Upper lobe of right lung (tissue), 1 donor: Measurements from ENCODE around the gene WNT7A. TPM values are rescaled to one million over a fixed set of nuclear protein-coding genes. Genes with fewer than 3 reads are reported as not detected.

Experiments
- ATAC-seq: fragments of 200-7000 bp; cut with Tn5 transposase; one replicate; pipeline ENCODE4 v1.9.1; 2020; ENCODE audit warnings: mild to moderate bottlenecking, moderate library complexity
- DNase-seq: peaks from one replicate; pipeline ENCODE4 v3.0.0-alpha.2; 2020
- H3K27ac ChIP-seq: fragments of 200-600 bp; one replicate; pipeline ENCODE4 v1.8.0; 2022
- H3K27me3 ChIP-seq: fragments of 200-600 bp; one replicate; pipeline ENCODE4 v1.8.0; 2022; ENCODE audit warnings: mild to moderate bottlenecking
- H3K36me3 ChIP-seq: fragments of 200-600 bp; one replicate; pipeline ENCODE4 v1.8.0; 2022
- H3K4me1 ChIP-seq: fragments of 200-600 bp; one replicate; pipeline ENCODE4 v1.8.0; 2022
- H3K4me3 ChIP-seq: fragments of 200-600 bp; one replicate; pipeline ENCODE4 v1.8.0; 2022; ENCODE audit warnings: mild to moderate bottlenecking
- H3K9me3 ChIP-seq: fragments of 200-600 bp; one replicate; pipeline ENCODE4 v1.8.0; 2022
- intact Hi-C: fragments of 100-400 bp; cut with DNase I; formaldehyde crosslinking; loops from one replicate; pipeline ENCODE4 v1.11.0; 2022
- total RNA-seq: library from RNA; stranded (reverse); fragmentation: NEBNext Ultra II Directional; extraction: Animal tissue kit (Norgen Biotek cat#: 25700); gene quantifications from one replicate; pipeline ENCODE4 v1.2.1, GENCODE V29; 2021
- TF ChIP-seq, protein P1 (sequence below): fragments of 200-600 bp; IDR thresholded peaks from one replicate; pipeline ENCODE4 v1.8.0; 2022; ENCODE audit warnings: antibody characterized with exemption
- donor health status: DM: no; HTN: yes; CAD: no; lungs with severe emphysema.

The WNT7A gene
- total RNA-seq, 1 donor from 2014 or later = 6.6 TPM

DNA sequence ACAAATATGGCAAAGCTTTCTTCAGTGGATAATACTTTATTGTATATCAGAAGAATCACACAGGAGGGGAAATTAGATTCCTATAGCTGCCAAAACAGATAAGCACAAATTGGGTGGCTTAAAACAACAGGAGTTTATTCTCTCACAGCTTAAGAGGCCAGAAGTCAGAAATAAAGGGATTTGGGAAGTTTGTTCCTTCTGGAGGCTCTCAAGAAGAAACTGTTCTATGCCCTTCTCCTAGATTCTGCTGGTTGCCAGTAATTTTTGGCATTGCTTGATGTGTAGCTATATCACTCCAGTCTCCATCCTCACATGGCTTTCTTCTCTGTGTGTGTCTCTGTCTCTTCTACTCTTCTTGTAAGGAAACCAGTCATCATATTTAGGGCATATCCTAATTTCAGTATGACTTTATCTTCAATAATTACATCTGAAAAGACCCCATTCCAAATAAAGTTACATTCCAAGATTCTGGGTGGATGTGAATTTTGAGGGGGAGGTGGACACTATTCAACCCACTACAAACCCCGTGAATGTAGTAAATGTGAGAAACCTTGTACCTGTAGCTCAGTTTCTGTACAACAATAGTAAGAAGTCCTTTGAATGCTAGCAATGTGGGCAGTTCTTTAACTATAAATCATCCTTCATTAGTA, 22.2 kb upstream of the WNT7A start:
- DNase-seq = no peak
- TF ChIP-seq, protein P1, sequence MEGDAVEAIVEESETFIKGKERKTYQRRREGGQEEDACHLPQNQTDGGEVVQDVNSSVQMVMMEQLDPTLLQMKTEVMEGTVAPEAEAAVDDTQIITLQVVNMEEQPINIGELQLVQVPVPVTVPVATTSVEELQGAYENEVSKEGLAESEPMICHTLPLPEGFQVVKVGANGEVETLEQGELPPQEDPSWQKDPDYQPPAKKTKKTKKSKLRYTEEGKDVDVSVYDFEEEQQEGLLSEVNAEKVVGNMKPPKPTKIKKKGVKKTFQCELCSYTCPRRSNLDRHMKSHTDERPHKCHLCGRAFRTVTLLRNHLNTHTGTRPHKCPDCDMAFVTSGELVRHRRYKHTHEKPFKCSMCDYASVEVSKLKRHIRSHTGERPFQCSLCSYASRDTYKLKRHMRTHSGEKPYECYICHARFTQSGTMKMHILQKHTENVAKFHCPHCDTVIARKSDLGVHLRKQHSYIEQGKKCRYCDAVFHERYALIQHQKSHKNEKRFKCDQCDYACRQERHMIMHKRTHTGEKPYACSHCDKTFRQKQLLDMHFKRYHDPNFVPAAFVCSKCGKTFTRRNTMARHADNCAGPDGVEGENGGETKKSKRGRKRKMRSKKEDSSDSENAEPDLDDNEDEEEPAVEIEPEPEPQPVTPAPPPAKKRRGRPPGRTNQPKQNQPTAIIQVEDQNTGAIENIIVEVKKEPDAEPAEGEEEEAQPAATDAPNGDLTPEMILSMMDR = no peak
- Histone ChIP-seq H3K27me3 (no peaks in the 10 kb centered on the region), H3K9me3 (peaks cover 45% of the 10 kb centered on the region), H3K4me3 (no peak overlapping the region), H3K27ac (no peak overlapping the region), H3K4me1 (peaks cover under 1% of the 10 kb centered on the region), H3K36me3 (no peaks in the 10 kb centered on the region)
- intact Hi-C loops = no loop called here
- no peak for ATAC-seq

DNA sequence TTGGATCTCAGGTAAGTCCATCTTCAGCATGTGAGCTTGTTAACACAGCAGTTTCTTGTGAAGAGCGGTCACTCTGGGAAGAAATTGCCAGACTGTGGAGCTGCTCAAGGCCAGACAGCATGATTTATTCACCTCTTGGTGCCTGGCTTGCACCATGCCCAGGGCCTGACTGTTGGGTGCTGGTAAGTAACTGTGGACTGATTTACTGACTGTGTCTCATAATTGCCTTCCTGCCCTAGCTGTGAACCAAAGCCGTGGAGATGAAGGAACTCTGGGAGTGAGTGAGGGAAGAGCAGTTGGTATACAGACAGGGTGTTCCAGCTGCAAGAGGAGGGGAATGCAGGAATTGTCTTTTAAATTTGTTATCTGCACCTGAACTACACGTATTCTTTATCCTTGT, 18.5 kb upstream of the WNT7A start:
- no peak for DNase-seq
- Histone ChIP-seq H3K4me3 (no peak overlapping the region), H3K9me3 (peaks cover 24% of the 10 kb centered on the region), H3K27me3 (no peaks in the 10 kb centered on the region), H3K4me1 (peaks cover 11% of the 10 kb centered on the region), H3K36me3 (no peaks in the 10 kb centered on the region), H3K27ac (no peak overlapping the region)
- intact Hi-C loops = loop anchor here (10.0 kb wide), 1 partner anchor 226 kb away; the partner anchor contains the start of genes CHCHD4 and TMEM43
- TF ChIP-seq, protein P1 = no peak
- ATAC-seq = no peak

DNA sequence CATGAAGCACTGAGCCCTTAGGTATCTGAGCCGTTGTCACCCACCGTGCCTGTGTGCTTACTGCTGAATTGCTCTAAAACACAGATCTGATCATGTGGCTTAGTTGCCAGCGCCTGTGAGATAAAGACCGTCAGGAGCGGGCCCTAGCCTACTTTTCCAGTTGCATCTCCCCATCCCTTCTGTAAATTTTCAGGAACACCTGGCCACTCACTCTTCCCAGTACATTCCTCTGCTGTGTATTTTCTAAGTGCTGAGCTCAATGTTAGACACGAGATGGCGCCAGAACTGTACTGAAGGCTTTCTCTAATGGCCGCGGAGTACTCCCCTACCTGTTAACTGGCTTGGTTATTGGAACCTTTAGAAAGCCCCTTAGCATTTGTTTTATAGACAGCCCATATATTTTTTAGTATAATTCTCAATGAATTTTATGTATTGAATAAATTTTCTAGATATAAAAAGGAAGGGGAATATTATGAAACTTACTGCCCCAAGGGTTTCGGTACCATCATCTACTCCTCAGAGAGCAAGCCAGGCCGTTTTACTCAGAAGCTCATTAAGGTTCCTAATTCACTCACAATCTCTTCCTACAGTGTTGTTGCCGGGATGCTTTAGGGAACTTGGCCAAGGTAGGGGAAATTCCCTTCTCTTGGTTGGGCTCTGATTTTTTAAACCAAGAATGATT, 16.7 kb upstream of the WNT7A start:
- no peak for DNase-seq
- Histone ChIP-seq H3K9me3 (peaks cover 7% of the 10 kb centered on the region), H3K27ac (no peak overlapping the region), H3K36me3 (no peaks in the 10 kb centered on the region), H3K4me3 (peak overlapping the region; percentile 61), H3K27me3 (no peaks in the 10 kb centered on the region), H3K4me1 (peaks cover 11% of the 10 kb centered on the region)
- intact Hi-C loops = loop anchor here (10.0 kb wide), 1 partner anchor 228 kb away; the partner anchor contains the start of genes CHCHD4 and TMEM43
- TF ChIP-seq, protein P1 = peak; percentile 79
- ATAC-seq = peak; percentile 77

DNA sequence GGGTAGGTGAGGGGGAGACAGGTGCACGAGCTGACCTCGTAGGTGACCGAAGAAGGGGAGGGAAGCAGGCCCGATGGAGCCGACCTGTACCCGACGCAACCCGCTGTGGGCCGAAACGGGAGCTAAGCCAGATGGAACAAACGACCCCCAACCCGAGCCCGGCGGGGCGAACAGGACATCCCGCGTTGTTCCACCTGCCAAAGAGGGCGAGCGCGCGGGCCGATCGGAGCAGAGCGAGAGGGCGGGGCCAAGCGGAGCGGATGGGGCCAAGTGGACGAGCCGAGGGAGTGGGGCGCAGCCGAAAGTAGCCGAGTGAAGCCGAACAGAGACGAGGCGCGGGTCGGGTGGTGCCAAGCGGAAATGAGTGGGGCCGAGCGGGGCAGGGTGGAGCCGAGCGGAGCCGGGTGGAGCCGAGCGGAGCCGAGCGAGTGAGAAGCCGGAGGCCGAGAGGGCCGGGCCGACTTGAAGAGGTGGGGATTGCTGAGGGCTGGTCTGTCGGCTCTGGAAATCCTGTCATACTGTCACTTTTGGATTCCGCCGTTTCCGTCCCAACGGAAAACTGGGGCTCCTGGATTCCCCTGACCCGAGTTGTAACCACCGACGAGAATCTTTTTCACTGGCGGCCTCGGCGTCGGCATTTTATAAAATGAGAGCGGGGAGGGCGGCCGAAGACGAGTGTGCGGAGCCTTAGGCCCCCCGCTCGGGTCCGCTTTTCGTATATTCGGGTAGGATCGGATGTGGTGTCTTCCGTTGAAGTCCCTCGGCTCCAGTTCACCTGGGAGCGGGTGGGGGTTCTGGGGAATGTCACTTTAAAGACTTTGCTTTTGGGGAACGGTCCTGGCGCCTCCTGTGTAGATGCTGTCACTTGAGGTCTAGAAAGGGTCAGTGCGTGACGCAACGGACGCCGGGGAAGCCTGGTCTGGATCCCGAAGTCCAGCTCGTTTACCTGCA, 15.6 kb upstream of the WNT7A start:
- no peaks in the 10 kb centered on the region for H3K36me3 ChIP-seq
- peak; percentile 97 for DNase-seq
- TF ChIP-seq, protein P1 = no peak
- H3K9me3 ChIP-seq = no peaks in the 10 kb centered on the region
- peak overlapping the region; percentile 74 for H3K27ac ChIP-seq
- no peaks in the 10 kb centered on the region for H3K27me3 ChIP-seq
- H3K4me3 ChIP-seq = peak overlapping the region; percentile 61
- ATAC-seq = peak; percentile 98
- peaks cover 11% of the 10 kb centered on the region for H3K4me1 ChIP-seq
- intact Hi-C loops = loop anchor here (10.0 kb wide), 1 partner anchor 229 kb away; the partner anchor contains the start of genes CHCHD4 and TMEM43

DNA sequence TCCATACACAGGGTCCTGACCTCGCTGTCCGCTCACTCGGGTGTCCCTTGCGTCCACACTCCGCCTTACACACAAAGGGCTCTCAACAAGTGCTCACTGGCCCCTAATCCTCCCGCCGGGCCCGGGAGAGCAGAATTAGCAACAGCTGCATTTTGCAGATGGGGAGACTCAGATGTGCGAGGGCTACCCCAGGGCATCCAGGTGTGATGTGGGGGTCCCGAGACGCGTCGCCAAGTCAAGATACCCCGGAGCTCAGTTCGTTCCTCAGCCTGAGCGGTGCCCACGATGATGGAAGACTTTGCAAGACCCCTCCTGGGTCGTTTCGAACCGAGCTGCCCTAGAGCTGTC, 14.9 kb upstream of the WNT7A start:
- intact Hi-C loops = loop anchor here (10.0 kb wide), 1 partner anchor 230 kb away; the partner anchor contains the start of genes CHCHD4 and TMEM43
- peaks cover 11% of the 10 kb centered on the region for H3K4me1 ChIP-seq
- H3K9me3 ChIP-seq = no peaks in the 10 kb centered on the region
- H3K27ac ChIP-seq = no peak overlapping the region
- no peaks in the 10 kb centered on the region for H3K36me3 ChIP-seq
- DNase-seq (no peak), ATAC-seq (no peak)
- no peaks in the 10 kb centered on the region for H3K27me3 ChIP-seq
- peak overlapping the region; percentile 61 for H3K4me3 ChIP-seq
- TF ChIP-seq, protein P1 = no peak
